T-cell (primary cell): ENCODE data around the gene KIF1C. TPM values are rescaled to one million over a fixed set of nuclear protein-coding genes. Genes with fewer than 3 reads are reported as not detected.

ENCODE experiments used
- ATAC-seq, 4 experiments: fragments of 200-7000 bp in 3 of 4; fragments of 150-1000 bp in 1 of 4; cut with Tn5 transposase; replicated peaks in 1 of 4; 1 replicate in 3 of 4; 2 replicates in 1 of 4; pipeline ENCODE4 v1.10.0; 2021; ENCODE audit warnings: moderate library complexity in 3 of 4, mild to moderate bottlenecking in 2 of 4, moderate number of reproducible peaks in 1 of 4
- CTCF ChIA-PET, 2 donors: fragments of 300-600 bp; sonication (Branson Sonifier 250); formaldehyde crosslinking; loops; one replicate each; lab custom pipeline; 2022; ENCODE audit warnings: antibody characterized with exemption in 2 of 2; lab: Charles Lee
- POLR2A ChIA-PET, 2 donors: fragments of 300-600 bp; sonication (Branson Sonifier 250); formaldehyde crosslinking; loops; one replicate each; lab custom pipeline; 2022; ENCODE audit warnings: antibody characterized with exemption in 2 of 2; lab: Charles Lee
- DNase-seq, 35 experiments: peaks; one replicate each; pipeline versions ENCODE4 v3.0.0 to v3.0.0-alpha.2; 2013 to 2023
- H3K27ac ChIP-seq: one replicate; pipeline ENCODE4 v1.5.1; 2013; ENCODE audit warnings: low read length
- H3K27me3 ChIP-seq, 2 experiments: replicated peaks in 1 of 2; 1 replicate in 1 of 2; 2 replicates in 1 of 2; pipeline versions ENCODE4 v1.6.1 to v1.7.0; 2013; ENCODE audit warnings: low read length in 1 of 2, mixed read lengths in 1 of 2; ENCODE audit not compliant: control insufficient read depth in 2 of 2, insufficient read depth in 2 of 2; ENCODE audit errors: extremely low read depth in 1 of 2
- H3K36me3 ChIP-seq, 2 donors: 1 replicate in 1 of 2; 2 replicates in 1 of 2; pipeline versions ENCODE4 v1.6.1 to v1.7.0; 2013; ENCODE audit warnings: low read length in 1 of 2; ENCODE audit not compliant: control insufficient read depth in 2 of 2, insufficient read depth in 1 of 2; ENCODE audit errors: extremely low read depth in 1 of 2
- H3K4me1 ChIP-seq, 2 experiments: 1 replicate in 1 of 2; 2 replicates in 1 of 2; pipeline versions ENCODE4 v1.6.1 to v1.7.0; 2013; ENCODE audit warnings: low read length in 2 of 2, mixed read lengths in 1 of 2; ENCODE audit not compliant: insufficient read depth in 2 of 2, control insufficient read depth in 1 of 2; ENCODE audit errors: extremely low read depth in 1 of 2
- H3K4me3 ChIP-seq, 2 donors: 1 replicate in 1 of 2; 2 replicates in 1 of 2; pipeline versions ENCODE4 v1.5.1 to v1.7.0; 2013; ENCODE audit warnings: mild to moderate bottlenecking in 2 of 2, low read length in 1 of 2, moderate library complexity in 1 of 2; ENCODE audit not compliant: control insufficient read depth in 1 of 2; ENCODE audit errors: extremely low read depth in 1 of 2
- H3K9me3 ChIP-seq: 2 replicates; pipeline ENCODE4 v1.7.0; 2013
- H3K27ac Mint-ChIP-seq, 2 donors: one replicate each; pipeline ENCODE4 v1.8.0; 2020 to 2021; ENCODE audit warnings: mild to moderate bottlenecking in 2 of 2, mixed read lengths in 2 of 2
- H3K27me3 Mint-ChIP-seq, 2 donors: one replicate each; pipeline ENCODE4 v1.8.0; 2021 to 2022; ENCODE audit warnings: mixed read lengths in 2 of 2
- H3K36me3 Mint-ChIP-seq: one replicate; pipeline ENCODE4 v1.8.0; 2021; ENCODE audit warnings: mixed read lengths
- H3K4me1 Mint-ChIP-seq, 3 donors: one replicate each; pipeline ENCODE4 v1.8.0; 2020 to 2022; ENCODE audit warnings: mixed read lengths in 3 of 3, mild to moderate bottlenecking in 1 of 3
- H3K4me3 Mint-ChIP-seq, 3 donors: one replicate each; pipeline ENCODE4 v1.8.0; 2020 to 2022; ENCODE audit warnings: mild to moderate bottlenecking in 3 of 3, mixed read lengths in 3 of 3, moderate library complexity in 3 of 3
- H3K9me3 Mint-ChIP-seq, 3 donors: one replicate each; pipeline ENCODE4 v1.8.0; 2020 to 2022; ENCODE audit warnings: mixed read lengths in 3 of 3
- WGBS: methylation state at CpG from one replicate; pipeline ENCODE4 v1.1.5; 2013; ENCODE audit warnings: missing lambda C conversion rate; ENCODE audit not compliant: insufficient coverage; 5-methylcytosine and 5-hydroxymethylcytosine counted together
- total RNA-seq, 35 experiments: library from RNA in 6 of 35; stranded (reverse) in 6 of 35; fragments of 120-200 nt in 1 of 35; gene quantifications; one replicate each; pipeline versions ENCODE4 v1.2.1 to v1.2.4 and lab custom pipeline; 2013 to 2026

The KIF1C gene
- total RNA-seq, 5 donors from 2014 or later (not counting 1 experiment from before 2014, with no cell fraction given) = 15.3 to 37.9 (median 28.5) TPM

DNA sequence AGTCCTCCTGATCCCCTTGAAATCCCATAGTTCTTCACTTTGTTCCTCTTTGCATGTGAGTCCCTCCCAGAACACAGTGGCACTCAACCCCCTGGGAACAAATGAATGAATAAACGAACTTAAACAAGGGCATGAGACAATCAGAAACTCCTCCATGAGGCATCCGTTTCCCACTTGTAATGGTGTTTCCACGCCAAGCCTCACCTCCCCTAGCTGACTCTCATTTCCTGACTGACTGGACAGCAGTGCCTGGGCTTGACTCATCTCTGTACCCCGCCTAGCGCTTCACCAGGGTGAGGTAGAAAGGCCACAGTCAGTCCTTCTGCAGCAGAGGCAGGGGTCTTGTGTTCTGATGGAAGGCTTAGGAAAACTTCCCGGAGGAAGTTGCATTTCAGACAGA lies 14.2 kb downstream of the KIF1C start:
- H3K4me3 ChIP-seq = no peak overlapping the region
- ChIA-PET POLR2A (no interaction called here), CTCF (interaction anchor here in 1 of 2 donors (0.5 kb wide), 1 partner anchor 132 kb away, joined by 3 read pairs; no protein-coding TSS in a partner anchor)
- H3K4me1 ChIP-seq = peaks cover 0 to 5% of the 10 kb centered on the region in 2 experiments
- ATAC-seq = no peak
- Mint-ChIP-seq H3K36me3 (peaks cover 41% of the 10 kb centered on the region), H3K9me3 (no peaks in the 10 kb centered on the region), H3K4me3 (no peak overlapping the region), H3K4me1 (peaks cover 0 to 2% (median 2%) of the 10 kb centered on the region in 3 donors), H3K27me3 (no peaks in the 10 kb centered on the region), H3K27ac (no peak overlapping the region)
- no peaks in the 10 kb centered on the region for H3K27me3 ChIP-seq
- H3K36me3 ChIP-seq = peaks cover 13 to 26% of the 10 kb centered on the region in 2 donors
- no peaks in the 10 kb centered on the region for H3K9me3 ChIP-seq
- WGBS = 43% methylated on average over 6 of the region's 6 CpGs
- no peak overlapping the region for H3K27ac ChIP-seq
- no peak for DNase-seq

DNA sequence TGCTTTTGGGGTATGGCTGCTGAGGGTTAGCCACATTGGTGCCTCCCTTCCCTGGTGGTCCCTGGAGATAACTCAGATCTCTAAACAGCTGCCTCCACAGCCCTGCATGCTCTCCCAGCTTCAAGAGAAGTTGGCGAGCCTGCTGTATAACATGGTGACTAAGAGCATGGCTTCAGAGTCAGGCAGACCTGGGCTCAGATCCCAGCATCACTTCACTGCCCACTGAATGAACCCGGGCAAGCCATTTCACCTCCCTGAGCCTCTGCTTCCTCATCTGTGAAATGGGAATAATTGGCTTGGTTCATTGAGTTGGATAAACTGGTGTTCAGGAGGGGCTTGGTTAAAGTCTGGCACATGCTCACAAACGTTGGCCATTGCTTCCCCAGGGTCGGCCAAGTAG lies 16.6 kb downstream of the KIF1C start:
- Mint-ChIP-seq H3K36me3 (peaks cover 23% of the 10 kb centered on the region), H3K27me3 (no peaks in the 10 kb centered on the region), H3K27ac (no peak overlapping the region), H3K9me3 (no peaks in the 10 kb centered on the region), H3K4me3 (no peak overlapping the region), H3K4me1 (peaks cover 5 to 10% (median 7%) of the 10 kb centered on the region in 3 donors)
- H3K4me3 ChIP-seq = no peak overlapping the region
- H3K27me3 ChIP-seq = no peaks in the 10 kb centered on the region
- no peak for ATAC-seq
- DNase-seq = no peak
- H3K4me1 ChIP-seq = peaks cover 0 to 6% of the 10 kb centered on the region in 2 experiments
- H3K36me3 ChIP-seq = peaks cover 10 to 14% of the 10 kb centered on the region in 2 donors
- POLR2A ChIA-PET = no interaction called here
- WGBS = 100% methylated on average over 3 of the region's 4 CpGs
- CTCF ChIA-PET = no interaction called here
- no peaks in the 10 kb centered on the region for H3K9me3 ChIP-seq
- H3K27ac ChIP-seq = no peak overlapping the region

DNA sequence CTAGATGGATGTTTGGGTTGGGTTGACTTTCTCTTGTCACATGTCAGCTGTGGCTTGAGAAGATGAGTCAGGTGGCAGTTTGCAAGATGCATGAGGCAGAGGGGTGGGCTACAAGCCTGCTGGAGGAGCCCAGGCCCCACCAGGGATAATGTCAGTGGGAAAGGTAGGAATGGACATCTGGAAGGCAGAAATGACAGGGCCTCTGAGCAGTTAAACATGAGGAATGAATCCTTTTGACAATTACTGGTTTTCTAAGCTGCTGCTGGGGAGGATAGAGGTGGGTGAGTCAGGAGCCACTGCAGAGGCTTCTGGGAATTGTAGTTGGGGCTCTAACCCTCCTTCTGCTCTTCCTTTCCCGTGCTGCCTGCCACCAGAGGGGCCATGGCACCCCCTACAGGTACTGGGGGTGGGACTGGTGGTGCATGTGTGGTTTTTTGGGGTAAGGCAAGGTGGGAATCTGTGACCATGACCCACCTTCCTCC lies 21.8 kb downstream of the KIF1C start:
- Mint-ChIP-seq H3K9me3 (no peaks in the 10 kb centered on the region), H3K4me1 (peaks cover 10 to 16% (median 12%) of the 10 kb centered on the region in 3 donors), H3K27ac (peak overlapping the region; percentile 70 to 79), H3K4me3 (no peak overlapping the region), H3K27me3 (no peaks in the 10 kb centered on the region), H3K36me3 (peaks cover 17% of the 10 kb centered on the region)
- WGBS = no CpG with 5 or more reads among the region's 1 CpG
- DNase-seq = peak in 15 of 35 experiments; percentile 5 to 52 (median 27)
- Histone ChIP-seq H3K27ac (no peak overlapping the region), H3K4me1 (peaks cover 0 to 6% of the 10 kb centered on the region in 2 experiments), H3K27me3 (no peaks in the 10 kb centered on the region), H3K36me3 (peaks cover 7 to 35% of the 10 kb centered on the region in 2 donors), H3K4me3 (no peak overlapping the region), H3K9me3 (no peaks in the 10 kb centered on the region)
- CTCF ChIA-PET = interaction anchor here in 1 of 2 donors (0.6 kb wide), 1 partner anchor 240 kb away, joined by 3 read pairs; no protein-coding TSS in a partner anchor
- peak; percentile 90 to 97 (median 92) for ATAC-seq
- POLR2A ChIA-PET = no interaction called here

DNA sequence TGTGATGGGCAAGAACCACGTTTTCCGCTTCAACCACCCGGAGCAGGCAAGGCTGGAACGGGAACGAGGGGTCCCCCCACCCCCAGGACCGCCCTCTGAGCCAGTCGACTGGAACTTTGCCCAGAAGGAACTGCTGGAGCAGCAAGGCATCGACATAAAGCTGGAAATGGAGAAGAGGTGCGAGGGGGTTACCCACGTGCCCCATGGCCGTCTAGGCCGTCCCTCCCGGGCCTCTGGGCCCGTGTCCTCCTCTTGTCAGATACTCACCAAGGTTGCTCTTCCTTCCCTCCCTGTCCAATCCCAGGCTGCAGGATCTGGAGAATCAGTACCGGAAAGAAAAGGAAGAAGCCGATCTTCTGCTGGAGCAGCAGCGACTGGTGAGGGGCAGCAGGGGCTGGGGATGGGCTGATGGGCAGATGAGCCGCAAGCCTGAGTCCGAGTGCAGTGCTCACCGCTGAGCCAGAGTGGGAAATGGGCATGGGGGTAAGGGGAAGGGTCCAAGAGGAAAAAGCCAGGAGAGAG lies 22.8 kb downstream of the KIF1C start:
- no peak overlapping the region for H3K4me3 ChIP-seq
- WGBS = 95% methylated on average over 7 of the region's 20 CpGs
- Mint-ChIP-seq H3K27me3 (no peaks in the 10 kb centered on the region), H3K36me3 (peaks cover 18% of the 10 kb centered on the region), H3K4me1 (peaks cover 10 to 16% (median 12%) of the 10 kb centered on the region in 3 donors), H3K4me3 (no peak overlapping the region), H3K27ac (no peak overlapping the region), H3K9me3 (no peaks in the 10 kb centered on the region)
- CTCF ChIA-PET = no interaction called here
- POLR2A ChIA-PET = no interaction called here
- H3K36me3 ChIP-seq = peaks cover 3 to 32% of the 10 kb centered on the region in 2 donors
- no peaks in the 10 kb centered on the region for H3K27me3 ChIP-seq
- H3K4me1 ChIP-seq = peaks cover 0 to 6% of the 10 kb centered on the region in 2 experiments
- no peak for ATAC-seq
- no peak overlapping the region for H3K27ac ChIP-seq
- DNase-seq = no peak
- no peaks in the 10 kb centered on the region for H3K9me3 ChIP-seq

DNA sequence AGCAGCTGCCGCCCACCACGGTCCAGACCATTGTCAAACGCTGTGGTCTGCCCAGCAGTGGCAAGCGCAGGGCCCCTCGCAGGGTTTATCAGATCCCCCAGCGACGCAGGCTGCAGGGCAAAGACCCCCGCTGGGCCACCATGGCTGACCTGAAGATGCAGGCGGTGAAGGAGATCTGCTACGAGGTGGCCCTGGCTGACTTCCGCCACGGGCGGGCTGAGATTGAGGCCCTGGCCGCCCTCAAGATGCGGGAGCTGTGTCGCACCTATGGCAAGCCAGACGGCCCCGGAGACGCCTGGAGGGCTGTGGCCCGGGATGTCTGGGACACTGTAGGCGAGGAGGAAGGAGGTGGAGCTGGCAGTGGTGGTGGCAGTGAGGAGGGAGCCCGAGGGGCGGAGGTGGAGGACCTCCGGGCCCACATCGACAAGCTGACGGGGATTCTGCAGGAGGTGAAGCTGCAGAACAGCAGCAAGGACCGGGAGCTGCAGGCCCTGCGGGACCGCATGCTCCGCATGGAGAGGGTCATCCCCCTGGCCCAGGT lies 24.5 kb downstream of the KIF1C start:
- DNase-seq (no peak), ATAC-seq (no peak)
- no peaks in the 10 kb centered on the region for H3K9me3 Mint-ChIP-seq
- H3K9me3 ChIP-seq = no peaks in the 10 kb centered on the region
- H3K36me3 ChIP-seq = peaks cover 3 to 29% of the 10 kb centered on the region in 2 donors
- no peaks in the 10 kb centered on the region for H3K27me3 Mint-ChIP-seq
- H3K36me3 Mint-ChIP-seq = peaks cover 18% of the 10 kb centered on the region
- no peaks in the 10 kb centered on the region for H3K27me3 ChIP-seq
- no peak overlapping the region for H3K27ac ChIP-seq
- CTCF ChIA-PET = no interaction called here
- no peak overlapping the region for H3K27ac Mint-ChIP-seq
- no peaks in the 10 kb centered on the region for H3K4me1 ChIP-seq
- POLR2A ChIA-PET = no interaction called here
- H3K4me3 ChIP-seq = no peak overlapping the region
- no peak overlapping the region for H3K4me3 Mint-ChIP-seq
- H3K4me1 Mint-ChIP-seq = peaks cover 9 to 14% (median 10%) of the 10 kb centered on the region in 3 donors
- 93% methylated on average over 25 of the region's 30 CpGs for WGBS

DNA sequence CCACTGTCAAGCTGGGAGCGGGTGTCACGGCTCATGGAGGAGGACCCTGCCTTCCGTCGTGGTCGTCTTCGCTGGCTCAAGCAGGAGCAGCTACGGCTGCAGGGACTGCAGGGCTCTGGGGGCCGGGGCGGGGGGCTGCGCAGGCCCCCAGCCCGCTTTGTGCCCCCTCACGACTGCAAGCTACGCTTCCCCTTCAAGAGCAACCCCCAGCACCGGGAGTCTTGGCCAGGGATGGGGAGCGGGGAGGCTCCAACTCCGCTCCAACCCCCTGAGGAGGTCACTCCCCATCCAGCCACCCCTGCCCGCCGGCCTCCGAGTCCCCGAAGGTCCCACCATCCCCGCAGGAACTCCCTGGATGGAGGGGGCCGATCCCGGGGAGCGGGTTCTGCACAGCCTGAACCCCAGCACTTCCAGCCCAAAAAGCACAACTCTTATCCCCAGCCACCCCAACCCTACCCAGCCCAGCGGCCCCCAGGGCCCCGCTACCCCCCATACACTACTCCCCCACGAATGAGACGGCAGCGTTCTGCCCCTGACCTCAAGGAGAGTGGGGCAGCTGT lies 25.9 kb downstream of the KIF1C start:
- peaks cover 18% of the 10 kb centered on the region for H3K36me3 Mint-ChIP-seq
- no peak for ATAC-seq
- POLR2A ChIA-PET = no interaction called here

More for the DNA sequence above, 25.9 kb downstream of the KIF1C start:
- Histone ChIP-seq H3K36me3 (peaks cover 3 to 27% of the 10 kb centered on the region in 2 donors), H3K4me3 (no peak overlapping the region), H3K4me1 (no peaks in the 10 kb centered on the region), H3K9me3 (no peaks in the 10 kb centered on the region), H3K27me3 (no peaks in the 10 kb centered on the region), H3K27ac (no peak overlapping the region)
- CTCF ChIA-PET = no interaction called here
- H3K27ac Mint-ChIP-seq = no peak overlapping the region
- H3K27me3 Mint-ChIP-seq = no peaks in the 10 kb centered on the region
- H3K4me1 Mint-ChIP-seq = peaks cover 9 to 13% (median 10%) of the 10 kb centered on the region in 3 donors
- DNase-seq = no peak
- no peak overlapping the region for H3K4me3 Mint-ChIP-seq
- no peaks in the 10 kb centered on the region for H3K9me3 Mint-ChIP-seq
- WGBS = 94% methylated on average over 18 of the region's 29 CpGs
